ENCODE measurements around the gene FTCDNL1. TPM values are rescaled to one million over a fixed set of nuclear protein-coding genes. Genes with fewer than 3 reads are reported as not detected.

FTCDNL1 gene
- total RNA-seq, 2 donors from 2014 or later: 0.70 to 1.5 TPM

GRCh38 chr2:199869227-199869541 is 18.2 kb upstream of the FTCDNL1 start:
- no peak overlapping the region for H3K4me3 ChIP-seq (ENCODE audit: low read length)

GRCh38 chr2:199868431-199869226 is 17.6 kb upstream of the FTCDNL1 start:
- H3K27me3 Mint-ChIP-seq (ENCODE audit: insufficient read depth): no peaks in the 10 kb centered on the region
- no peaks in the 10 kb centered on the region for H3K9me3 Mint-ChIP-seq
- no peaks in the 10 kb centered on the region for H3K36me3 Mint-ChIP-seq (ENCODE audit: low read depth)
- peak overlapping the region; percentile 91 for H3K27ac Mint-ChIP-seq
- DNase-seq: no peak
- H3K4me1 Mint-ChIP-seq: peaks cover 21% of the 10 kb centered on the region
- Histone ChIP-seq H3K27ac (ENCODE audit: low read depth, low read length) (no peak overlapping the region), H3K36me3 (ENCODE audit: control insufficient read depth, insufficient read depth, low read length) (no peaks in the 10 kb centered on the region), H3K4me3 (ENCODE audit: low read length) (no peak overlapping the region), H3K27me3 (ENCODE audit: control insufficient read depth, insufficient read depth, low read length, poor library complexity, severe bottlenecking) (no peaks in the 10 kb centered on the region), H3K9ac (ENCODE audit: extremely low read depth, low read length, poor library complexity, severe bottlenecking) (no peak overlapping the region), H3K9me3 (ENCODE audit: control insufficient read depth, low read length) (no peaks in the 10 kb centered on the region), H3K4me1 (ENCODE audit: control insufficient read depth, insufficient read depth, low read length) (no peaks in the 10 kb centered on the region)
- no peak for TF ChIP-seq CTCF (conservative IDR thresholded peaks at IDR 0.05)
- H3K4me3 Mint-ChIP-seq: no peak overlapping the region
- WGBS, 2 experiments (ENCODE audit: insufficient coverage in 1 of 2, insufficient read length in 1 of 2): 0 to 48% methylated on average over 1 to 5 of the region's 5 CpGs

More at GRCh38 chr2:199869227-199869541, 18.2 kb upstream of the FTCDNL1 start:
- WGBS, 2 experiments (ENCODE audit: insufficient coverage in 1 of 2, insufficient read length in 1 of 2): no CpG with 5 or more reads among the region's 1 CpG
- Histone ChIP-seq H3K36me3 (ENCODE audit: control insufficient read depth, insufficient read depth, low read length) (no peaks in the 10 kb centered on the region), H3K9me3 (ENCODE audit: control insufficient read depth, low read length) (peaks cover 5% of the 10 kb centered on the region), H3K27ac (ENCODE audit: low read depth, low read length) (no peak overlapping the region), H3K27me3 (ENCODE audit: control insufficient read depth, insufficient read depth, low read length, poor library complexity, severe bottlenecking) (no peaks in the 10 kb centered on the region), H3K9ac (ENCODE audit: extremely low read depth, low read length, poor library complexity, severe bottlenecking) (no peak overlapping the region), H3K4me1 (ENCODE audit: control insufficient read depth, insufficient read depth, low read length) (no peaks in the 10 kb centered on the region)
- peaks cover 5% of the 10 kb centered on the region for H3K36me3 Mint-ChIP-seq (ENCODE audit: low read depth)
- no peak for TF ChIP-seq CTCF (conservative IDR thresholded peaks at IDR 0.05)
- H3K27ac Mint-ChIP-seq: peak overlapping the region; percentile 91
- peaks cover 21% of the 10 kb centered on the region for H3K4me1 Mint-ChIP-seq
- no peak for DNase-seq
- H3K4me3 Mint-ChIP-seq: no peak overlapping the region
- H3K9me3 Mint-ChIP-seq: peaks cover 5% of the 10 kb centered on the region
- H3K27me3 Mint-ChIP-seq (ENCODE audit: insufficient read depth): no peaks in the 10 kb centered on the region

- no peak overlapping the region for H3K4me3 ChIP-seq (ENCODE audit: low read length)
- no peaks in the 10 kb centered on the region for H3K4me1 ChIP-seq (ENCODE audit: control insufficient read depth, insufficient read depth, low read length)
- Mint-ChIP-seq H3K4me1 (peaks cover 21% of the 10 kb centered on the region), H3K4me3 (no peak overlapping the region), H3K27ac (no peak overlapping the region), H3K36me3 (ENCODE audit: low read depth) (no peaks in the 10 kb centered on the region), H3K9me3 (no peaks in the 10 kb centered on the region), H3K27me3 (ENCODE audit: insufficient read depth) (no peaks in the 10 kb centered on the region)
- no peak for TF ChIP-seq CTCF (conservative IDR thresholded peaks at IDR 0.05)
- no peaks in the 10 kb centered on the region for H3K27me3 ChIP-seq (ENCODE audit: control insufficient read depth, insufficient read depth, low read length, poor library complexity, severe bottlenecking)
- DNase-seq: no peak
- no peak overlapping the region for H3K27ac ChIP-seq (ENCODE audit: low read depth, low read length)
- H3K9me3 ChIP-seq (ENCODE audit: control insufficient read depth, low read length): no peaks in the 10 kb centered on the region
- no peak overlapping the region for H3K9ac ChIP-seq (ENCODE audit: extremely low read depth, low read length, poor library complexity, severe bottlenecking)
- no peaks in the 10 kb centered on the region for H3K36me3 ChIP-seq (ENCODE audit: control insufficient read depth, insufficient read depth, low read length)
- 100% methylated on average over 1 to 4 of the region's 4 CpGs for WGBS, 2 experiments (ENCODE audit: insufficient coverage in 1 of 2, insufficient read length in 1 of 2)
These were observed 14.9 kb upstream of the FTCDNL1 start for GRCh38 chr2:199865905-199866304.

All from endodermal cell (in vitro differentiated cells).